SK-N-MC (cell line): ENCODE data around the gene AHRR.

Experiments
- EZH2 ChIP-seq: fragments of 200-600 bp; sonication (generic); IDR thresholded peaks from one replicate; pipeline ENCODE4 v1.6.1; 2017; ENCODE audit warnings: antibody characterized with exemption
- POLR2AphosphoS5 ChIP-seq: IDR thresholded peaks from 2 replicates; pipeline ENCODE4 v1.6.1; 2012; ENCODE audit warnings: mild to moderate bottlenecking, low read depth, low read length, borderline replicate concordance

- no peak for TF ChIP-seq EZH2
- no peak for TF ChIP-seq POLR2AphosphoS5
Measured at GRCh38 chr5:354581-355378, 33.3 kb downstream of the AHRR start.
